HepG2 (cell line): ENCODE data around the gene JOSD2.

ENCODE experiments used
- ARNT2 ChIP-seq: sonication (generic); formaldehyde crosslinking; IDR thresholded peaks from 2 replicates; pipeline ENCODE4 v1.8.0; 2022; ENCODE audit warnings: mild to moderate bottlenecking, low read depth, missing genetic modification reagents, moderate library complexity
- ATM ChIP-seq: fragments of 450-650 bp; IDR thresholded peaks from 2 replicates; pipeline ENCODE4 v1.7.1; 2017; ENCODE audit warnings: mild to moderate bottlenecking, borderline replicate concordance
- ETV6 ChIP-seq: sonication (generic); formaldehyde crosslinking; conservative IDR thresholded peaks from 2 replicates; pipeline ENCODE4 v1.4.0; 2020; ENCODE audit warnings: missing genetic modification reagents
- KLF16 ChIP-seq, 2 experiments: sonication (generic) in 1 of 2; formaldehyde crosslinking in 1 of 2; IDR thresholded peaks; 2 replicates each; pipeline versions ENCODE4 v1.6.1 to v1.8.0; 2016 to 2023; ENCODE audit warnings: missing genetic modification reagents in 2 of 2, missing compliant biosample characterization in 1 of 2
- MYNN ChIP-seq: sonication (generic); formaldehyde crosslinking; IDR thresholded peaks from 2 replicates; pipeline ENCODE4 v1.4.0; 2020; ENCODE audit warnings: mild to moderate bottlenecking, low read depth, missing genetic modification reagents
- NFRKB ChIP-seq: fragments of 450-650 bp; IDR thresholded peaks from 2 replicates; pipeline ENCODE4 v1.6.1; 2017
- RBM22 ChIP-seq: fragments of 200-400 bp; formaldehyde crosslinking; optimal IDR thresholded peaks from 2 replicates; pipeline ENCODE3; 2017; ENCODE audit warnings: mild to moderate bottlenecking, low read length, moderate library complexity
- SKI ChIP-seq: fragments of 450-650 bp; IDR thresholded peaks from one replicate; pipeline ENCODE4 v1.6.1; 2018; ENCODE audit warnings: mild to moderate bottlenecking; ENCODE audit not compliant: partially characterized antibody
- TGIF2 ChIP-seq: IDR thresholded peaks from 2 replicates; pipeline ENCODE4 v1.6.1; 2016; ENCODE audit warnings: control low read depth, missing compliant biosample characterization
- ZNF329 ChIP-seq: sonication (generic); formaldehyde crosslinking; IDR thresholded peaks from 2 replicates; pipeline ENCODE4 v1.9.0; 2021; ENCODE audit warnings: low read depth, mild to moderate bottlenecking, missing genetic modification reagents
- TF ChIP-seq, protein P1 (sequence below): sonication (generic); formaldehyde crosslinking; IDR thresholded peaks from 2 replicates; pipeline ENCODE4 v1.5.0; 2020; ENCODE audit warnings: mild to moderate bottlenecking, missing genetic modification reagents, moderate library complexity

DNA sequence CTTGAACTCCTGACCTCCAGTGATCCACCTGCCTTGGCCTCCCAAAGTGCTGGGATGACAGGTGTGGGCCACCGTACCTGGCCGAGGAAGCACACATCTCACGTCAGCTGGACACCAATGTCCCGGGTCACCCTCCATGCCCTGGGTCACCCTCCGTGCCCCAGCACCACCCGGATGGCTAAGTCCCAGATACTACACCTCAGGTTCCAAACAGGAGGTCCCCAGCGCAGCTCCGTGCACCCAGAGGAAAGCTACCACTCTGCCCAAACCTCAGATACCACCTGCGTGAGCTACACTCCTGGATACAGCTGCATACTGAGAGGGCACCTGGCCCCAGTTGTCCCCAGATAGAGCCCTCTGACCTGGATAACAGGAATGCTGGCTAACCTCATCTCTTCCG is 43.2 kb upstream of the JOSD2 start:
- TF ChIP-seq NFRKB, result no peak
- TF ChIP-seq ARNT2 (CRISPR knock-in tag), result no peak
- no peak for TF ChIP-seq RBM22
- no peak for TF ChIP-seq SKI
- TF ChIP-seq, protein P1, sequence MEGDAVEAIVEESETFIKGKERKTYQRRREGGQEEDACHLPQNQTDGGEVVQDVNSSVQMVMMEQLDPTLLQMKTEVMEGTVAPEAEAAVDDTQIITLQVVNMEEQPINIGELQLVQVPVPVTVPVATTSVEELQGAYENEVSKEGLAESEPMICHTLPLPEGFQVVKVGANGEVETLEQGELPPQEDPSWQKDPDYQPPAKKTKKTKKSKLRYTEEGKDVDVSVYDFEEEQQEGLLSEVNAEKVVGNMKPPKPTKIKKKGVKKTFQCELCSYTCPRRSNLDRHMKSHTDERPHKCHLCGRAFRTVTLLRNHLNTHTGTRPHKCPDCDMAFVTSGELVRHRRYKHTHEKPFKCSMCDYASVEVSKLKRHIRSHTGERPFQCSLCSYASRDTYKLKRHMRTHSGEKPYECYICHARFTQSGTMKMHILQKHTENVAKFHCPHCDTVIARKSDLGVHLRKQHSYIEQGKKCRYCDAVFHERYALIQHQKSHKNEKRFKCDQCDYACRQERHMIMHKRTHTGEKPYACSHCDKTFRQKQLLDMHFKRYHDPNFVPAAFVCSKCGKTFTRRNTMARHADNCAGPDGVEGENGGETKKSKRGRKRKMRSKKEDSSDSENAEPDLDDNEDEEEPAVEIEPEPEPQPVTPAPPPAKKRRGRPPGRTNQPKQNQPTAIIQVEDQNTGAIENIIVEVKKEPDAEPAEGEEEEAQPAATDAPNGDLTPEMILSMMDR (CRISPR knock-in tag), result no peak
- no peak for TF ChIP-seq TGIF2 (CRISPR knock-in tag)
- no peak for TF ChIP-seq ATM
- no peak for TF ChIP-seq MYNN (CRISPR knock-in tag)
- no peak for TF ChIP-seq ETV6 (CRISPR knock-in tag)
- no peak for TF ChIP-seq ZNF329
- no peak for TF ChIP-seq KLF16 (CRISPR knock-in tag; IDR thresholded peaks at IDR 0.05)
